NCI-H146 treated with DMSO at 0.1 percent for 48 hours (cell line): ENCODE data around the gene TRPC3.
A peak's percentile ranks its signal among the peaks of the same experiment; 100 is the strongest.
"Not testable (repeated sequence)": the region's sequence is repeated elsewhere in the genome, so short reads cannot be mapped to it uniquely, and the experiment has no call there.

ENCODE experiments used
- DNase-seq: peaks from one replicate; lab custom pipeline; 2025; ENCODE audit not compliant: unreplicated experiment; lab: John Stamatoyannopoulos, UW

TRPC3 gene

DNA sequence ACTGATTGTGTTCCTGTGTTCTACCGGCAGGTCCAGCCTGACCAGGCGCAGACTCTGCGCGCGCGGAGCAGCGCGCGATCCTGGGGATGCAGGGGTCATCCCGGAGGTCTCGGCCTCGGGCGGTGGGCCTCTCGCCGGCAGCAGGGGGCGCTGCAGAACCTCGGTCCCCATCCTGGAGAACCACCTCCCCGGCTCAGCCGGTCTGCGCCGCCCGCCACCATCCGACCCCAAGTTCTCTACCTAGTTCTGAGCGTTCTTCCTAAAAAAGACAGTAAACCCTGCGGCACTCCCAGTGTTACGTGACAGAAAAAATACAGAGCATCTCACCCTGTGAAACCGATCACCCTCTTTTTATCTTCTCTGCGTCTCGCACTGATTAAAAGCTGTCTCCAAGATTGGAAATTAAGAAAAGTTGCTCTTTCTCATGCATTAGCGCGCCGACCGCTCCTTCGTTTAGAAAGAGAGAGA is 1.6 kb downstream of the TRPC3 start:
- no peak for DNase-seq

DNA sequence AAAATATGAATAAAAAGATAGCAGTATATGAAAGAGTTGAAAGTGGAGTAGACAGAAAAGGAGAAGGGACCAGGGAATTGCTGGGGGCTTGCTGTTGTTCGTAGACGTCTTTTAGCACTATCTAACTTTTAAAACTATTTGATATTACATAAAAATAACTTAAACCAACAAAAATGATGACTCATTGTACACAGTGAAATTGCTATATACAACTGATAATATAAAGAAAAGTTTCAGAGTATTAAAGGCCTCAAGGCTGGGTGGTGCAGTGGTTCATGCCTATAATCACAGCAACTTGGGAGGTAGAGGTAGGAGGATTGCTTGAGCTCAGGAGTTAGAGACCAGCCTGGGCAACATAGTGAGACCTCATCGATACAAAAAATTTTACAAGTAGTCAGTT is 5.2 kb downstream of the TRPC3 start:
- no peak for DNase-seq

DNA sequence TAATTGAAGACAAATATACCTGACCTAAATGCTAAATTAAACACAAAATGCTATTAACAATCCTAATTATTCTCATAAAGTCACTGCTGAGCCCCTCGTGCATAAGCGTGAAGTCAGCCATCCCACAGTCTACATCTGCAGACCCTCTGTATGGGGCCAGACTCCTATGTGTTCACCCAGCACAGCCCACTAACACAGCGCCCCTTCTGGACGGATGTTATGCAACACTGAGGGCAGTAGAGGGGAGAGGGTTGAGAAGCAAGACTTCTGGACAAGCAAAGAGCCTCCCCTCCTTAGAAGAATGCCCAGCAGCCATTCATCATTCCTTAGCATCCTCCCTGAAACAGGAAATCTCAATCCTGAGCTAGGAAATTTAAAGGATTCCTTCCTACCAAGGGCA is 7.9 kb downstream of the TRPC3 start:
- DNase-seq = no peak

DNA sequence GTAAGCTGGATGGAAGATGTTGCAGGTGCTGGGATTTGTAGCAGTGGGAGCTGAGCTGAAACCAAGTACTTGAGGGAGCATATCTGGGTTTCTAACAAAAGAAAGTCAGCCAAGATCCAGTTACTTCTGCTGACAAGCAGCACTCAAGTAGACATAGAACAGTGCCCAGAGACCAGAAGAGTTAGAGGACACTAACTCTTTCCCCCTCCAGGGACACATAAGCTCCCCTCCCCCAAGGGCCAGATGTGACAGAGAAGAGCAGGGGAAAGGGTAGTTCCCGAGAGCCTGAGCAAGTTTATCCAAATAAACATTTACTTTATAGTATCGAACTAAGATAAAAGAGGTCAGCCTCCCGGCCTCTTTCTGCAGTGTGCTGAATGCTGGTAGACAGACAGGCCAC is 12.2 kb downstream of the TRPC3 start:
- DNase-seq = no peak

DNA sequence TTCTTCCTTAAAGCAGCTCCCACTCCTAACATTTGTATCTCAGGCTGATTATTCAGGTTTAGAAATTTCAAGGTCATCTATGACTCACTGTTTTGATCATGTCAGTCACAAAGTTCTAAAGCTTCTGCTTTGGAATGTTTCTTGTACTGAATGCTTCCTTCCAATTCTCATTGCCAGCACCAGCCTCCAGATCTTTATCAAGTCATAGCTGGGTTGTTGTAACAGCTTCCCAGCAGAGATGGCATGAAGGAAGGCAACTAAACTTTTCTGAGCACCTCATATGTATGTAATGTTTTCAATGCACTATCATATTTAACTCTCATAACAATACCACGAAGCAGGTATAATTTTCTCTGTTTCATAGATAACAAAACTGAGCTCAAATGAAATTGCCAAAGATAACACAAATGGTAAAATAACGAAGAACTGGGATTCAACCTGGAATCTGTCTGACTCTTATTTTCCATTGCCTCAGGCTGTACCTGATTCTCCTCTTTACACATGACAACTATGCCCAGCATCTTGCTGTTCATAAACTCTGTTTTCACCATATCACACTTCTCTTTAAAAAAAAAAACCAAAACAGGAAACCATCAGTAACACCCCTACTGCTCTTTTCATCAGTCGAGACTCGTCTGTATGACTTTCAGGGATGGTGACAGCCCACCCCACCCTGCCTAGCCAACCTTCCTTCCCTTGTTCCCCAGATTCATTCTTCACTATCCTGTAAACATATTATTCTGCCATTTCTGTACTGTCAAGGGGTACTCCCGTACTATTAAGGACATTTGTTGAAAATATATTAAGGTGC is 13.4 kb downstream of the TRPC3 start:
- DNase-seq = no peak

DNA sequence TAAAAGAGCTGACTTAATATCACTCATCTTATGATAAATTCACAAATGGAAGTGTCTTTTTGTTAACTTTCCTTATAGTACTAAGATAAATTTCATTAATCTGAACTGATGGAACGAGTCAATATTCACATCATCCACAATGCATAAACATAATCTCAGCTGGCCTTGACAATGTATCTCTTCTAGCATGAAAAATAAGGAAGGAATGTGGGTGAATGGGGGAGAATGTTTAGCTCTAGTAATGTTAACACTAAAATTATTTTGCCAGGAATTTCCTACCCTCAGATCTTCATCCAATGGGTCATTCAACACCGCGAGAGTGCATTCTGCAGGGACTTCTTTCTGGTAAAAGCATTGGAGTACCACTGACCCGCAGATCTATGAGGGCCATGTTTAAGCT is 15.8 kb downstream of the TRPC3 start:
- no peak for DNase-seq

DNA sequence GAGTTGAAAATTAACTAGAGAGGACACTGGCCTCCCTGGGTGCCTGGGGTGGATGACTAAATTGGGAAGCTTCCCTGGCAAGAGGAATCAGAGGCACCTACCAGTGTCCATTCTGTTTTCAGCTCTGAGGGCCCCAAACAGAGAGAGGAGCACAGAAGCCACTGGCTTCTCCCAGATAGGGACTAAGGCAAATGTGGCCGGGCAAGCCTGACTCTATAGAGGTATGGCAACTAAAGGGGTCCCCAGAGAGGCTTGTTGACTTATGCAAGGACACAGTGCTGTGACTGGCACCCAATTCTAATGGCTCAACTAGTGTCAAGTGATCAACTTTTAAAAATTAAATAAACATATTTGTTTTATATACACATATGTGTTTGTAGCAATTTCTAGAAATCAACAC is 17.2 kb downstream of the TRPC3 start:
- no peak for DNase-seq

DNA sequence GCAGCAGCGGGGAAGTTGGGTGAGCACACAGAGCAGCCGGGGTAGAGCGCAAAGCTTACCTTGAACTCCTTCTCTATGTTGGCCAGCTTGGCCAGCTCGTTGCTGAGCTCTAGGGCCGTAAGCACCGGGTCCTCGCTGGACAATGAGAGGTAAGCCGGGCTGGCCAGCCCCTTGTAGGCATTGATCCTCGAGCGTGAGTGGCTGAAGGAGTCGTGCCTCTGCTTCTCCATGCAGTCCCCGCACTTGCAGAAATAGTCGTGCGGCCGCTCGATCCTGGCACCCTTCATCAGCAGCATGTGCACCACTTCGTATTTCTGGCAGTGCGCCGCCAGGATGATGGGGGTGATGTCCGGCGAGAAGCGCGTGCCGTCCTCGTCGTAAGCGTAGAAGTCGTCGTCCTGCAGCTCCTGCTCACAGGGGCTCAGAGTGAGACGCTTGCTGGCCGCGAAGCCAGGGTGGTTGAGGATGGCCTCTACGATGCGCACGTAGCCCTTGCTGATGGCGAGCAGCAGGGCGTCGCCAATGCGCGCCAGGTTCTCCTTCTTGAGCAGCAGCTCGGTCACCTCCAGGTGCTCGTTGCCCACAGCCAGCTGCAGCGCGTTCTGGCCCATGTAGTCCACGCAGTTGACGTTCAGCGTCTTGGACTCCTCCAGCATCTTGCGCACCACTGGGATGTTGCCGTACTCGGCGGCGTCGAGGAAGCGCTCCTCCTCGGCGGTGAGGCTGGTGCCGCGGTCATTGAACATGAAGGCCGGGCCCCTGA is 19.5 kb downstream of the TRPC3 start:
- DNase-seq = no peak

DNA sequence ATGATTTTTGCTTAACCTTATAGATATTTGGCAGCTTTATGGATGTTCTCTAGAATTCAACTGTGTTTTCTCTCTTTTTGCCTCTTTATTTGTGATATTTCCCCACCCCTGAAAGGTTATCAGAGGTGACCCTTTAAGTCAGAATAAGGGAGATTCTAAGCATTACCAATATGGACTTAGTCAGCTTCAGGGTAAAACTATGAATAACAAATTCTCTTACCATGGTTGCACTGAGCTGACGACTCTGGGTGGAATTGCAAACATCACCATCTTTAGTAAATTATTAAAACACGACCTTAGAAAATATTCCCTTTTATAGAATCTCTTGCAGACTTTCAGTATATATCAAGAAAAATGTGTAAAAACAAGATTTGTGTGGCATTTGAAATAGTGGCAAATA is 21.6 kb downstream of the TRPC3 start:
- DNase-seq = no peak

DNA sequence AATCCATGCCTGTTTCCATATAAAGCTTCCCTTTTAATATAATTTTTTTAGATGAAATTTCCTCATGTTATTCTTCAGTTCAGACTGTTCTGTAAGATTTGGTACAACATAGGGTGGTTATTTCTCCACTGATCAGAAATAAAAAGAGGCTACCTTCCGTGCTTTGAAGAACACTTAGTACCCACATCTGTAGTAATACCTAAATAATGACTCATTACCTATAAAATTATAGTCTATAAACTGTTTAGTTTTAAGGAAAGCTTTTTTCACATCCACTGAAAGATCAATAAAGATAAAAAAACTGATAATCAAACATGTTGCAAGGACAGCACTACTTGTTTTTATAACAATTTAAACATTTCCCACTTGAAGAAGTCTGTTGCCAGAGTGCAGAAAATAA is 23.9 kb downstream of the TRPC3 start:
- no peak for DNase-seq

DNA sequence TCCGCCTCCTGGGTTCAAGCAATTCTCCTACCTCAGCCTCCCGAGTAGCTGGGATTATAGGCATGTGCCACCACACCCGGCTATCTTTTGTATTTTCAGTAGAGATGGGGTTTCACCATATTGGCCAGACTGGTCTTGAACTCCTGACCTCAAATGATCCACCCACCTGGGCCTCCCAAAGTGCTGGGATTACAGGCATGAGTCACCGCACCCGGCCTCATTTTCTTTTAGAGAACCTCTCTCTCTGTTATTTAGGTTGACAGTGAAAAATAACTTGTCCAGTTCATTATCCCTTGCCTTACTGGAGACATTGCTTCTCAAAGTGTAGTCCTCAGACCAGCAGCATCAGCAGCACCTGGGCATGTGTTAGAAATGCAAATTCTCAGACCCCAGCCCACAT is 25.4 kb downstream of the TRPC3 start:
- not testable (repeated sequence) for DNase-seq

DNA sequence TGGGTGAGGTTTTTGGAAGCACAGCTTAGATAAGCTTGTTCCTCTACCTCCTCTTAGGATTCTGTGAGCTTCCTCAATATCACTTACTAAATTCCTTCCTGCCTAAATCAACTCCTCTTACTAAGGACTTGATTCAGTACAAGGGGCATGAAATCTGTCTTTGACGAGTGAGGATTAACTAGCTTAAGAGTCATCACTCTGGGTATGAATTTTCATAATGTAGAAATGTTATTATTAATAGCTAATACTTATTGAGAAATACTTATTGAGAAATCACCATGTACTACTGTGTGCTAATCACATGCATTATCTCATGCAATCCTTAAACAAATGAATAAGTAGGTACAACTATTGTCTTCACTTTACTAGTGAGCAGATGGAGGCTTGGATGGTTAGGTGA is 28.6 kb downstream of the TRPC3 start:
- DNase-seq = no peak

DNA sequence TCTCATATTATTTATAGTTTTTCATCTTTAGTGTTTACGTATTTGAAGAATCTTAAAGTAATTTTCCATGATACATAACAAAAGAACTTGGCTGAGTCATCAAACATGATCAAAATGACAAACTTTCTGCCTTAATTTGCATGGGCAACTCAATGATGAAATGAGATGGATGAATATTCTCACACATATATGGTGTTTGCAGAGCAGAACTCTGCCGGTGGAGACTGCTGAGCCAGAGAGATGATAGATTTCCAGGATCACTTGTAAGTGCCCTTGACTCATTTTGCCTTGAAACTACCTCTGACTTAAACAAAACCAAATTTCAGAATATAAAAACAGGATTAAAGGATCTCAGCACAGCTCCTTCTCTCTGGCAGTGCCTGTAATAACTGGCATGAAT is 38.2 kb downstream of the TRPC3 start:
- DNase-seq = no peak

DNA sequence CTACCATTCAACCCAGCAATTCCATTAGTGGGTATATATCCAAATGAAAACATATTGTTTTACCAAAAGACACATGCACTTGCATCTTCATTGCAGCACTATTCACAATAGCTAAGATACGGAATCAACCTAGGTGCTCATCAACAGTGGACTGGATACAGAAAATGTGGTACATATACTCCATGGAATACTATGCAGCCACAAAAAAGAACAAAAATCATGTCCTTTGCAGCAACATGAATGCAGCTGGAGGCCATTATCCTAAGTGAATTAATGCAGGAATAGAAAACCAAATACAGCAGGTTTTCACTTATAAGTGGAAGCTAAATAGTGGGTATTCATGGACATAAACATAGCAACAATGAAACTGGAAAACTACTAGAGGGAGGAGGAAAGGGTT is 43.5 kb downstream of the TRPC3 start:
- DNase-seq = no peak

DNA sequence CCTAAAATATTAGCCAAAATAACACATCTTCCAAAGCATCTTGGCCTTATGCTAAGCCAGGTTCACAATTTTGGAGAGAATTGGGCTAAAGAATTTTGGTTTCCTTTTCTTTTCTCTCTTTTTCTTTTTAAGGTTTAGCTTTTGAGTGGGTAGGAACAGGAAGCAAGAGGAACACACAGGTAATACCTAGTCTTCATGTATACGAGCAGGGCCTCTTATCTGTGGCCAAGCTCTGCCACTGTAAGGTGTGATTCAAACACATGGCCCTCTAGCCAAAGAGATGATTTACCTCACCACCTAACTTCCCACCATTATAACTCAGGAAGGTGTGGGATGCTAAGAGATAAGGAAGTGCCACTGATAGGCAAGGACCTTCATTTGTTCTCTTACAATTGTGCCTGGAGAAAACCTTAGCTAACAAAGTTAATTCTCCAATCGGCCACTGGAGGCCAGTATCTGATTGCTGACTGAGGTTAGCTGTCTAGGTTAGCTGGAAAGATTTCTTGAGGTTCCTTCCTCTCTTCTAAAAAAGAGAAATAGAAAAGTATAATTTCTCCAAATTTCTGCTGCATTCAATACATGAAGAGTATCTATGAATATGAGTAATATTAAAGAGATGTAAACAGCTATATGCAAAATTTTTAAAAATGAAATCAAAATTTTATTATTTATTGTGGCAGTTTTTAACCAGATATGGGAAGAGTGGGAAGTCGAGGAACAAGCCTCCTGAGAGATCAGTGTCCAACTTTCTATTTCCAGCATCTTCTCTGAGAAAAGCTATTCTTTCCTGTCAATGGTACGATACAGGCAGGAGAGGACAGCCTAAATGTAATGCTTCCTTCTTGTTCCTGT is 51.5 kb downstream of the TRPC3 start:
- DNase-seq = peak; percentile 1

DNA sequence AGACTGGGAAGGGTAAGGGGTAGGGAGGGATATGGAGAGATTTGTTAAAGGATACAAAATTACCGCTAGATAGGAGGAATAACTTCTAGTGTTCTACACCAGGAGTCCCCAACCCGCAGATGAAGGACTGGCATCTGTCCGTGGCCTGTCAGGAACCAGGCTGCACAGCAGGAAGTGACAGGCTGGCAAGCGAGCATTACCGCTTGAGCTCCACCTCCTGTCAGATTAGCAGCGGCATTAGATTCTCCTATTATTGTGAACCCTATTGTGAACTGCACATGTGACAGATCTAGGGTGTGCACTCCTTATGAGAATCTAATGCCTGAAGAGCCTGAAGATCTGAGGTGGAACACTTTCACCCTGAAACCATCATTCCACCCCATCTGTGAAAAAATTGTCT is 53.7 kb downstream of the TRPC3 start:
- DNase-seq = no peak

DNA sequence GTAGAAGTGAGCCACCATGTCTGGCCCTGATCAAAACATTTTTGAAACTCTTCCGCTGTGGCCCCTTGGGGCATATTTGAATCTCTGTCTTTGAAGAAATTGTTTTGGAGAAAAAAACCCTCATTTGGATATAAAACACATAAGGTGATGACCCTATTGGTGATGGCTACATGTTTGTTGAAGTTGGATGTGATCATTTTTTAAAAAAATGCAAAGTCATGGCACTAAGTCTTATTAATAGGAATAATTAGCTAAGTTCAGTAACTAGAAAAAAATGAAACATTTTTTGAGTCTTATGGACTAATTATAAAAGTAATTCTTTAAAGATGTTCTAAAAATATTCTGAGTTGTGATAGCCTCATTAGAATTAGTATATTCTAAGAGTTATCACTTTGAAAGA is 63.7 kb downstream of the TRPC3 start:
- no peak for DNase-seq

DNA sequence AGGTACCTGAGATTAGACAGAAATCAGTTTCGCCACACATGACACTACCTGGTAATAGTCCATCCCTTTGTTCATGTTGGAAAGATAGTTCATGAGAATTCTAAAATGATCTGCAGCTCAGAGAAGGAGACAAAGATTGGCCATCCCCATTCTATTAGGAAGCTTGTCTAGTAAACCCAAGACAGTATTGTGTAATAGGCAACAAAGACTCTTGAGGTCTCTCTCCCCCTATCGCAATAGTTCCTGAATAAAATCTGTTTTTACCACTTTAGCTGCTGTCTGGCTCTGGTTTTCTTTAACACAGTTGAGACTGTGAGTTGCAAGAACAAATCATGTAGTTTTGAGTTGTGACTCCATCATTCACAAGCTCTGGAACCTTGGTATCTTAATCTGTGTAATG is 66.7 kb downstream of the TRPC3 start:
- no peak for DNase-seq

DNA sequence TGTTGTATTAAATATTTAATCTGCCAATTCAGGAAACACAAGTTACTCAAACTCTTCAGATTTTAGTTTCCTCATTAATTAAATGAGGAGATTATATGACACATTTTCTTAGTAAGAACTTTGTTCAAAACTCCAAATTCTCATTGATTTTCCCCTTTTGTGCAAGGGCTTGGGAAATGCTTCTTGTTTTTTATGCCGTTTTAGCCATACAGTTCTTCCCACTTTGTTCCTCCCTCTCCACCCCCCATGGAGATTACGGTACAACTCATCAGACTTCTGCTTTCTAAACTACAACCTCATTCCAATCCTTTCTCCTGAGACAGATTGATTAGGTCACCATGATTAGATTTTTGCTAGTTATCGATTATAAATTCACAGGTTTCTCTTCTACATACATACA is 70.7 kb downstream of the TRPC3 start:
- DNase-seq = no peak

DNA sequence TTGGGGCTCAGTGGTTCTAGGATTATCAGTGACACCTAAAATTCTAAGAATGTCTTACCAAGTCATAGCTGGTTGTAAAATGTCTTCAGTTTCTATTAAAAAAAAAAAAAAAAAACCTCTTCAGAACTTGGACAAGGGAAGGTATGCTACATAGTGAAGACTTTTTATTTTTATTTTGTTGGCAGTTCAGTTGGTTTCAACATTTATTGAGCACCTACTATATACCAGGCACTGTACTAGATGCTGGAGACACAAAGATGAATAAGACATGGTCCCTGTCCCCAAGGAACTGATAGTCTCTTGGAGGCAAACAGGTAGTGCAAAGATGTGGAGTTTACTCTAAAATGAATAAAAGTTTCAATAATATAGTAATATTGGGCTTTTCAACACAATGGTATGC is 72.7 kb downstream of the TRPC3 start:
- DNase-seq = no peak

DNA sequence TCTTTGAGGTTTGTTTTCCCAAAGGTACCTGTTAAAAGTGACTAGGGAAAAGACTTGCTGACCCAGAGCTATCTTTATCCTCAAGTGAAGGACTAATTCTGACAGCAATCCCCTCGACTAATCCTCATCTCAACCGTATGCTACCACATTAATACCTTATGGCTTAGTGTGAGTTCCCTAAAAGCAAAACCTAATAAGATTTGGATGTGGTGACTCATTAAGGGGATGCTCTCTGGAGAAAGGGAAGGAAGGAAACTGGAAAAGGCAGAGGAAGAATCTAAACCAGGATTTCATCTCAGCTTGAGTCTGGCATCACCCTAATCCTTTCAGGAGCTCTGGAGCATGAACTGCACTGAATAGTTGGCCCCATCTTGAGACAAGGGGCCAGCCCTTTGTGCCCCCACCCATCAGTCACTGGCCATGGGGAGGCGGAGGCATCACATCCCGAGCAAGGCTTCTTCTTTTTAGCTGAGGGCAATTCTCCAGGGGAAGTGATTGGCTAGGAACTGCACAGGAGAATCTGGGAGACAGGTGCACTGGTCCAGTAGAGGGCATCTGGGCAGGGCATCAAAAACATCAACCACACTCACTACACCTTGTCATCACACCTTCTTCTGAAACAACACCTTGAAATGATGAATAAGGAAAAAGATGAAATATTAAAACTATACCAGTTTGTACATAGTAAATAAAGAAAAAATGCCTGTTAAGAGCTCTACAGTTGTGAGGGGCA is 74.7 kb downstream of the TRPC3 start:
- no peak for DNase-seq
